RWPE2 (cell line): ENCODE measurements around the gene SAP130.
"Not testable (repeated sequence)": the region's sequence is repeated elsewhere in the genome, so short reads cannot be mapped to it uniquely, and the experiment has no call there.

ENCODE experiments used
- ATAC-seq: fragments of 200-7000 bp; cut with Tn5 transposase; 3 replicates; pipeline ENCODE4 v1.9.1; 2021; ENCODE audit warnings: low read depth
- DNase-seq: peaks from one replicate; pipeline ENCODE4 v3.0.0-alpha.2; 2020; ENCODE audit warnings: low spot score
- H3K27ac ChIP-seq: fragments of 450-650 bp; 2 replicates; pipeline ENCODE4 v1.5.1; 2017; ENCODE audit warnings: mild to moderate bottlenecking; ENCODE audit not compliant: poor library complexity, severe bottlenecking
- H3K27me3 ChIP-seq: fragments of 250-450 bp; sonication (Bioruptor Pico); 2 replicates; pipeline ENCODE4 v1.5.1; 2021; ENCODE audit warnings: mild to moderate bottlenecking, moderate library complexity; ENCODE audit not compliant: insufficient read depth, poor library complexity, severe bottlenecking
- H3K36me3 ChIP-seq: fragments of 250-450 bp; sonication (Bioruptor Pico); 2 replicates; pipeline ENCODE4 v1.5.1; 2020; ENCODE audit warnings: low read depth, mild to moderate bottlenecking, moderate library complexity
- H3K4me1 ChIP-seq: fragments of 250-450 bp; sonication (Bioruptor Pico); 2 replicates; pipeline ENCODE4 v1.5.1; 2021; ENCODE audit warnings: mild to moderate bottlenecking, moderate library complexity; ENCODE audit not compliant: insufficient read depth, poor library complexity, severe bottlenecking
- H3K4me3 ChIP-seq: fragments of 250-450 bp; sonication (Bioruptor Pico); 2 replicates; pipeline ENCODE4 v1.5.1; 2021; ENCODE audit warnings: mild to moderate bottlenecking, moderate library complexity; ENCODE audit not compliant: severe bottlenecking
- H3K9me3 ChIP-seq: fragments of 250-450 bp; sonication (Bioruptor Pico); 2 replicates; pipeline ENCODE4 v1.5.1; 2021; ENCODE audit warnings: mild to moderate bottlenecking, moderate library complexity; ENCODE audit not compliant: severe bottlenecking
- CTCF ChIP-seq: fragments of 450-650 bp; IDR thresholded peaks from one replicate; pipeline ENCODE4 v1.5.1; 2017; ENCODE audit warnings: mild to moderate bottlenecking, moderate library complexity; ENCODE audit not compliant: poor library complexity, severe bottlenecking

Gene SAP130

GRCh38 chr2:127917916-127918315 is 109.9 kb downstream of the SAP130 start:
- Histone ChIP-seq H3K27ac (no peak overlapping the region), H3K9me3 (no peaks in the 10 kb centered on the region), H3K27me3 (no peaks in the 10 kb centered on the region), H3K36me3 (no peaks in the 10 kb centered on the region), H3K4me1 (no peaks in the 10 kb centered on the region), H3K4me3 (no peak overlapping the region)
- ATAC-seq = no peak
- no peak for TF ChIP-seq CTCF
- no peak for DNase-seq

- no peaks in the 10 kb centered on the region for H3K36me3 ChIP-seq
- DNase-seq (no peak), ATAC-seq (peak; percentile 92)
- H3K27ac ChIP-seq = no peak overlapping the region
- no peak overlapping the region for H3K4me3 ChIP-seq
- no peaks in the 10 kb centered on the region for H3K4me1 ChIP-seq
- no peaks in the 10 kb centered on the region for H3K27me3 ChIP-seq
- TF ChIP-seq CTCF = no peak
- no peaks in the 10 kb centered on the region for H3K9me3 ChIP-seq
These were observed 113.9 kb downstream of the SAP130 start for GRCh38 chr2:127913808-127914457.

GRCh38 chr2:127911737-127912136 is 116.1 kb downstream of the SAP130 start:
- no peaks in the 10 kb centered on the region for H3K36me3 ChIP-seq
- TF ChIP-seq CTCF = no peak
- DNase-seq (no peak), ATAC-seq (no peak)
- no peak overlapping the region for H3K27ac ChIP-seq
- no peak overlapping the region for H3K4me3 ChIP-seq
- H3K27me3 ChIP-seq = no peaks in the 10 kb centered on the region
- H3K9me3 ChIP-seq = no peaks in the 10 kb centered on the region
- no peaks in the 10 kb centered on the region for H3K4me1 ChIP-seq

- H3K27ac ChIP-seq = no peak overlapping the region
- no peaks in the 10 kb centered on the region for H3K9me3 ChIP-seq
- H3K36me3 ChIP-seq = no peaks in the 10 kb centered on the region
- DNase-seq = no peak
- no peaks in the 10 kb centered on the region for H3K27me3 ChIP-seq
- ATAC-seq = no peak
- no peak for TF ChIP-seq CTCF
- H3K4me3 ChIP-seq = no peak overlapping the region
- no peaks in the 10 kb centered on the region for H3K4me1 ChIP-seq
These were observed 117.4 kb downstream of the SAP130 start for GRCh38 chr2:127910415-127910814.

- H3K27me3 ChIP-seq = no peaks in the 10 kb centered on the region
- H3K36me3 ChIP-seq = no peaks in the 10 kb centered on the region
- H3K4me1 ChIP-seq = no peaks in the 10 kb centered on the region
- no peaks in the 10 kb centered on the region for H3K9me3 ChIP-seq
- no peak for TF ChIP-seq CTCF
- 0 out of 3 replicates have a peak, but pooled peaks have one; percentile 24 for ATAC-seq
- H3K27ac ChIP-seq = no peak overlapping the region
- no peak for DNase-seq
- H3K4me3 ChIP-seq = no peak overlapping the region
These were observed 118.8 kb downstream of the SAP130 start for GRCh38 chr2:127909019-127909418.

GRCh38 chr2:127907733-127908400 is 120.0 kb downstream of the SAP130 start:
- not testable (repeated sequence) for H3K9me3 ChIP-seq, H3K36me3 ChIP-seq, H3K27me3 ChIP-seq, DNase-seq, H3K4me3 ChIP-seq, H3K4me1 ChIP-seq, H3K27ac ChIP-seq
- ATAC-seq = peak; percentile 70
